Suprapubic skin (tissue), 4 donors: Measurements from ENCODE around the gene SCNN1G.

Experiments
- POLR2A ChIP-seq, 2 donors: fragments of 450-650 bp; IDR thresholded peaks; one replicate each; pipeline ENCODE4 v1.6.1; 2017; ENCODE audit warnings: antibody characterized with exemption in 2 of 2, mild to moderate bottlenecking in 2 of 2, moderate library complexity in 2 of 2
- POLR2AphosphoS5 ChIP-seq, 3 donors: sonication (generic); formaldehyde crosslinking; IDR thresholded peaks; one replicate each; pipeline ENCODE4 v1.6.1; 2017; ENCODE audit warnings: antibody characterized with exemption in 3 of 3

GRCh38 chr16:23132775-23133463 lies 49.6 kb upstream of the SCNN1G start:
- TF ChIP-seq POLR2A (IDR thresholded peaks at IDR 0.05) (no peak), POLR2AphosphoS5 (IDR thresholded peaks at IDR 0.05) (no peak)
